ENCODE results near the gene DISC1.
A peak's percentile ranks its signal among the peaks of the same experiment; 100 is the strongest.

DISC1 gene

DNA sequence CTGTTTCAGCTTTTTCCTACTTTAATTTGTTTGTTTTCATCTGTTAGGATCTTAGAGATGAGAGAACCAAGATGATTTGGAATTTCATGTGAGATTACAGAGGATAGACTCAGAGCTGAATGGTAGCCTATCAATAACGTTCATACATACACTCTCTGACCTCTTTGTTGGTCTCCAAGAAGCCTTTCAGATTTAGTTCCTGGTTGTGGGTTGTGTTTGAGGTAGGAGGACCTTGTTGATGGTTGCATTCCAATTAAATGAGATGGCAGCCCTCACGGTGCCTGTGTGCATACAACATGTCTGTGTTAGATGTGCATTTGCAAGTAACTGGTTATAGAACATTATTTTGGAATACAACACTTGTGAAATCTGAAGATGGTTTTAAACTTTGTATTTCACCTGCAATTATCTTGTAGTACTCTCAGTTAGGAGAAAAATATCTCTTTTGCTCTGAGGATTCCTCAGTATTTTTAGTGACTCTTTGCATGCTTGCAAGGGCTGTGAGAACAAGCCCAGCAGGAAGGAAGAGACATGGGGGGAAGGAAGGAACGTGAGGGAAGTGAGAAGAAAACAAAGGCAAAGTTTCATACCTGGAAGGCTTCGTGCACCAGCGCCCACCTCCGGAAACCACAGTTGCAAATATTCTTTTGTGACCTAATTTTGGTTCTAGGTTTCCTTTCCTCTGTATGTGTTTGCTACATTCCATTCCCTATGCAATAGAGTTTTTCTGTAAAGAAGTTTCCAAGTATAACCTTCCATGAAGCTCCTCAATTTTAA is 291.8 kb downstream of the DISC1 start:
- DNase-seq, result no peak

DNA sequence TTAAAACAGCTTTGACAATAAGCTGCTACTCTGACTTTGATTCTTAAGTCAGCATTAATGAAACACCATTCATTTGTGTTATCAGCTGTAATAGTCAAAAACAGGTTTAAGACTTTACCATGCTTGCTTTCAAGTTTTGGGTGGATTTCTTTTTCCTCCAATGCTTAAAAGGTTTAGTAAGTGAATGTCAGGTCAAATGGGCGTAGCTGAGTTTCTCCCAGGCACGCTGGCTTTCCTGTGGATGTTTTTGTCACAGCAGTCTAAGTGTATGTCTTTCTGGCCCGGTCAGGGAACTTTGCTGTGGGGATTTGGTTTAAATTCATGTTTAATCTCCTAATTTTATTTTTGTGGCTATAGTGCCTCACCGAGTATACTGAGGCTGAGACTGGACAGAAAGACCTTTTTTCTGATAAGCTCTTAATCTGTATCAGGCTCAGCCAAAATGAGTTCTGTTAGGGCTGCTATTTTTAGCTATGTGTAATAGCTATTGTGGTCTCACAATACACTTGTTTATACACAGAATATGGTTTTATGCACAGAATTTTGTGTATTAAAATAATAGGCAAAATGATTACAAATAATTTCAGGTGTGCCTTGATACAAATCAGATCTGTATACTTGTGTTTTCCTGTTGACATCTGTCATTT is 292.8 kb downstream of the DISC1 start:
- no peak for DNase-seq

DNA sequence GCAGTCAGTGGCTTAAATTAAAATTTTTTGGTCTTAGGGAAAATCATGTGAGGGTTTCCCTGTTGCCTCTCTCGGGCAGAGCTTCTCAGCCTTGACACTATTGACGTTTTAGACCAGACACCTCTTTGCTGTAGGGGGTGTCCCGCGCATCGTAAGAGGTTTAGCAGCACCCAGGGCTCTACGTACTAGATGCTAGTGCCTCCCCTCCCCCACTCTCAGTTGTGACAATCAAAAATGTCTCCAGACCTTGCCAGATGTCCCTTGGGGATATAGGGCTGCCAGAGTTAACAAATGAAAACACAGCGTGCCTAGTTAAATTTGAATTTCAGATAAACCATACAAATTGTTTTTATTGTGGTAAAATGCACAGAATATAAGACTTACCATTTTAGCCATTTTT is 293.3 kb downstream of the DISC1 start:
- no peak for DNase-seq

- DNase-seq, result no peak
Observed at GRCh38 chr1:231921646-231922345, 295.2 kb downstream of the DISC1 start.

GRCh38 chr1:231923491-231924041 is 297.0 kb downstream of the DISC1 start:
- DNase-seq, result no peak

DNA sequence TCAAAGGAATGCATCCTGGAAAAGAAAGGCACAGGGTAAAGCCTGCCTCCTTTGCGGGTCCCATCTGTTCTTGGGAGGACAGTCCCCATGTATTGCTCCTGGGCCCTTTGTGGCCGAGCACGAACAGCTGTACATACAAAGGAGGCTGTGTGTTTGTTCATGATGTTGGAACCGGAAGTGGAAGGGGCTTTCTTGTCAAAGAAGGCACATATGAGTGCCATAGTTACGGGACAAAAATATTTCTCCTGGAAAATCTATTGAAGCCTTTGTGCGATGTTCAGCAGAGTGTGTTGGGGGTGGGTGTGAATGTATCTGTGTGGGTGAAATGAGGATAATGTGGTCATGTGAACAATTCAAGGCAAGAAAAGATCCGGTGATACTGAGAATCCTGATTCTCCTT is 297.6 kb downstream of the DISC1 start:
- DNase-seq, result no peak

GRCh38 chr1:231925864-231926263 is 299.3 kb downstream of the DISC1 start:
- DNase-seq, result no peak

GRCh38 chr1:231926340-231926739 is 299.8 kb downstream of the DISC1 start:
- DNase-seq, result no peak

- DNase-seq, result no peak
Observed at GRCh38 chr1:231926933-231927332, 300.3 kb downstream of the DISC1 start.

GRCh38 chr1:231927431-231927830 is 300.8 kb downstream of the DISC1 start:
- DNase-seq, result no peak

GRCh38 chr1:231929311-231929710 is 302.7 kb downstream of the DISC1 start:
- DNase-seq, result no peak

- DNase-seq, result no peak
Observed at GRCh38 chr1:231930257-231930947, 303.8 kb downstream of the DISC1 start.

DNA sequence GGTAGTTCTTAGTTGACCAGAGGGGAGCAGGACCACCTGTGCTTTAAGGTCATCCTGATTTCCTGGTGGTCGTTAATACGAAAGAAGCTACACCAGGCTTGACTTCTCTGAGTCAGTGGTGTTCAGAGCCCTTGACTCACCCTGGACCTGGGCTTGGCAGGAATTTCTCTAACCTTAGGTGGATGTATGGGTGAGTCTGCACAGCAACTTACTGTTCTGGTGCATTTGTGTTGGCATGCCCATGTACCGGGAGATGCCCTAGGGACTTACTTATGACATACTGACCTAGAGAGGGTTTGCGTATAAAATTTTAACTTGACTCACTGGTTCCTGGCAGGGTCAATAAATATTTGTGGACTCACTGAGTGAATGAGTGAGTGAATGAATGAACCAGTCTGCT is 304.6 kb downstream of the DISC1 start:
- DNase-seq, result no peak

DNA sequence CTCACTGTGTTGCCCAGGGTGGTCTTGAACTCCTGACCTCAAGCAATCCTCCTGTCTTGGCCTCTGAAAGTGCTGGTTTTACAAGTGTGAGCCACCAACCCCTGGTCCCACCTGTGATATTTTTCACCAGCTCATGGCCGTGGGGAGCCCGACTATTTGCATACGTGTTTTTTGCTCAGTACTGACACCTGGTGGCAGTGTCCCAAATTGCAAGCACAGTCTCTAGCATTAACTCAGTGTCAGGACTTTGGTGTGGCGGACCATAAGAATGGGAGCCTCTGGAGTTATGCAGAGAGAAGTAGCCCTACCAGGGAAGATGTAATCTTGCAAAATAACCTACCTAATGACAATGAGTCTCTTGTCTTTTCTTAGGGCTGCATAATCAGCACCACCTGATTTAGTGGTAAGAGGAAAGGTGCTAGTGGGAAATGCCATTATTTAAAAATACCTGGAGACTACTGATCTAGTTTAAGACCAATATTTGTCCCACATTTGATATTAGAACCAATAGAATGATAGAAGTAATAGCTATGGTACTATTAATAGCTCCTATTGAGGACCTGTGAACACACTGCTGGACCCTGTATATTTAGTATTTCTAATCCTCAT is 305.4 kb downstream of the DISC1 start:
- DNase-seq, result peak in 1 of 4 experiments; percentile 13

- no peak for DNase-seq
Observed at GRCh38 chr1:231933711-231934626, 307.4 kb downstream of the DISC1 start.

GRCh38 chr1:231934797-231935196 is 308.2 kb downstream of the DISC1 start:
- DNase-seq, result no peak

DNA sequence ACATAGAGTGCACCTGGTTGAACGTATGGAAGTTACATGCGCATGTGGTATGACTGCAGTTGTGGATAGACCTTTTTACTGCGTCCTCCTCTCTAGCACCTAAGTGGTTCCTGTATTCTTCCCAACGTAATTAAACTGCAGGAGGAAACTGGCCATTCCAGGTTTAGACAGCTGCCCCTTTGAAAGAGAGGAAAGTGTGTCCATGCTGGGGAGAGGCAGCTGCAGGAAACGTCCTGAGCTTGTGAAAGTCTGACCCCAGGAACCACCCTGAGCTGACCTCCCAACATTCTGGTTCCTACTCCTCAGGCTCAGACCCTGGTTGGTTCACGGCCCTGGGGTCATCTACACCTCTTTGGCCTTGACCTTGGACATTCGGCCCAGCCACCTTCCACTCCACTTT is 309.3 kb downstream of the DISC1 start:
- DNase-seq, result no peak

DNA sequence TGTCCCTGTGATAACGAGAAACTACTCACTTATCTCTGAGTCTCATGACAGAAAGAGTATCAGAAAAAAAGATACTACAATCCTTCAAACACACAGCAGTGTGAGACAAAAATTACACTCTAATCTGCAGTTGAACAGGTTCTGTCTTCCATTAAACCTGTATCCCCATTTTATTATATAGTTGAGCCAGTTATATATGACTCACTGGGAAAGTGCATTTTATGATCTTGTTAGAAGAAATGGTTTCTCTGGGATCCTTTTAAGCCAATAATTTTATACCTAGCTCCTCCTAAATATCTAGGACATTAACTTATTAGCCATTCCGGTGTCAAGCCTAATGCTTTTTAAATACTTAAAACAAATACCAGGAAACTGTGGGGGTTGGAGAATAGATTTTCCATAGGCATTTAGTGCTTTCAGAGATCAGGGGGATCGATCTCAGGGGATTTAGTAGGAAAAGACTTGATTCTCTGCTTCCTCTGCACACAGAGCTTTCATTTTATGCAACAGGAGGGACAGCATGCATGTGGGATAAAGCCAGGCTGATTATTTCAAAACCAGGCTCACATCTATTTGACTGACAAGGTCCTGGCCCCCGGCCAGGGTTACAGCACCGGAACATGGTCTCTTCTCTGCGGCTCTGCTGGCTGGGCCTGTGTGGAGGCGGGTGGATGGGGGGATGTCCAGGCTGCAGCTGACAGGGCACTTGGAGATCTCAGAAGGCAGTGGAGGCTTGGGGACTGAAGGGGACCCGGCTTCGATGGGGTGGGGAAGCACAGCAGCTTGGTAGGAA is 310.6 kb downstream of the DISC1 start:
- DNase-seq, result no peak

GRCh38 chr1:231938211-231938610 is 311.6 kb downstream of the DISC1 start:
- DNase-seq, result no peak

GRCh38 chr1:231938711-231939110 is 312.1 kb downstream of the DISC1 start:
- no peak for DNase-seq

DNA sequence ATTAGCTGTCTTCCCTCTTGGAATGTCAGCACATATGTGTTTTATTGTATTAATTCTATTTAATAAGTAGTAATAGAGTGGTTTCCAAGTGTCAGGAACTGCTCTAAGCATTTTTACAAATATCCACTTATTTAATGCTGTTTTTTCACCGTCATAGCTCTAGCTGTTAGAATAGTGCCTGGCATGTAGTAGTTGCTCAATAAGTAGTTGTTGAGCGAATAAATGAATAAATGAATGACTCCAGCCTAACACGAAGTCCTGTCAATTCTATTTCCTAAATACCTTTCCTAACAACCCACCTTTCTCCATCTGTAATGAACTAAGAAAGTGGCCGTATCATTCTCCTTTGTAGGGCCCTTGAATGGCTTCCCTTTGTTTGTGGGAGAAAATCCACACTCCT is 312.5 kb downstream of the DISC1 start:
- no peak for DNase-seq

Measured in activated naive CD4-positive, alpha-beta T cell (primary cell).